Measurements from ENCODE around the gene TRIM47.

TRIM47 gene

GRCh38 chr17:75878174-75878998 is at the start of gene TRIM47:
Gene TRIM47 (minus strand): TSS chr17:75878581. CDS start chr17:75878548, 33 bp downstream.
- peaks cover 94% of the 10 kb centered on the region for H3K27me3 ChIP-seq
- H3K9me3 ChIP-seq, result no peaks in the 10 kb centered on the region
- TF ChIP-seq CTCF (IDR thresholded peaks at IDR 0.05), result no peak
- no peaks in the 10 kb centered on the region for H3K36me3 ChIP-seq
- peak within 1 kb of the TSS; percentile 11 for H3K27ac ChIP-seq
- peaks cover 32 to 35% of the 10 kb centered on the region in 2 experiments for H3K4me1 ChIP-seq (ENCODE audit: control insufficient read depth in 1 of 2, insufficient read depth in 1 of 2, low read depth in 1 of 2, low read length in 1 of 2)
- peak within 1 kb of the TSS; percentile 49 to 56 for H3K4me3 ChIP-seq (ENCODE audit: low read depth in 1 of 2, low read length in 1 of 2)

- no peak overlapping the region for H3K4me3 ChIP-seq (ENCODE audit: low read depth in 1 of 2, low read length in 1 of 2)
- H3K4me1 ChIP-seq (ENCODE audit: control insufficient read depth in 1 of 2, insufficient read depth in 1 of 2, low read depth in 1 of 2, low read length in 1 of 2), result no peaks in the 10 kb centered on the region
These were observed 49.0 kb upstream of the TRIM47 start for GRCh38 chr17:75927286-75927922.

GRCh38 chr17:75926456-75926855 is 48.1 kb upstream of the TRIM47 start:
- no peak for TF ChIP-seq CTCF (IDR thresholded peaks at IDR 0.05)
- H3K4me3 ChIP-seq (ENCODE audit: low read depth in 1 of 2, low read length in 1 of 2), result no peak overlapping the region
- H3K4me1 ChIP-seq (ENCODE audit: control insufficient read depth in 1 of 2, insufficient read depth in 1 of 2, low read depth in 1 of 2, low read length in 1 of 2), result no peaks in the 10 kb centered on the region
- no peaks in the 10 kb centered on the region for H3K9me3 ChIP-seq
- H3K27ac ChIP-seq, result no peak overlapping the region
- no peaks in the 10 kb centered on the region for H3K36me3 ChIP-seq
- no peaks in the 10 kb centered on the region for H3K27me3 ChIP-seq

More at GRCh38 chr17:75927286-75927922, 49.0 kb upstream of the TRIM47 start:
- Histone ChIP-seq H3K9me3 (no peaks in the 10 kb centered on the region), H3K36me3 (no peaks in the 10 kb centered on the region), H3K27me3 (no peaks in the 10 kb centered on the region), H3K27ac (no peak overlapping the region)
- TF ChIP-seq CTCF (IDR thresholded peaks at IDR 0.05), result no peak

GRCh38 chr17:75925912-75926311 is 47.5 kb upstream of the TRIM47 start:
- H3K4me1 ChIP-seq (ENCODE audit: control insufficient read depth in 1 of 2, insufficient read depth in 1 of 2, low read depth in 1 of 2, low read length in 1 of 2), result no peaks in the 10 kb centered on the region
- H3K27ac ChIP-seq, result no peak overlapping the region
- no peak overlapping the region for H3K4me3 ChIP-seq (ENCODE audit: low read depth in 1 of 2, low read length in 1 of 2)
- no peaks in the 10 kb centered on the region for H3K27me3 ChIP-seq
- no peaks in the 10 kb centered on the region for H3K9me3 ChIP-seq
- no peaks in the 10 kb centered on the region for H3K36me3 ChIP-seq
- no peak for TF ChIP-seq CTCF (IDR thresholded peaks at IDR 0.05)

- H3K36me3 ChIP-seq, result no peaks in the 10 kb centered on the region
- H3K9me3 ChIP-seq, result no peaks in the 10 kb centered on the region
- no peaks in the 10 kb centered on the region for H3K27me3 ChIP-seq
- no peak overlapping the region for H3K27ac ChIP-seq
- TF ChIP-seq CTCF (IDR thresholded peaks at IDR 0.05), result no peak
- H3K4me1 ChIP-seq (ENCODE audit: control insufficient read depth in 1 of 2, insufficient read depth in 1 of 2, low read depth in 1 of 2, low read length in 1 of 2), result peaks cover 0 to 3% of the 10 kb centered on the region in 2 experiments
- no peak overlapping the region for H3K4me3 ChIP-seq (ENCODE audit: low read depth in 1 of 2, low read length in 1 of 2)
These were observed 46.7 kb upstream of the TRIM47 start for GRCh38 chr17:75925103-75925502.

Data from neutrophil (primary cell).